Measurements from ENCODE around the gene NOPCHAP1.
"Not testable (repeated sequence)": the region's sequence is repeated elsewhere in the genome, so short reads cannot be mapped to it uniquely, and the experiment has no call there.

The NOPCHAP1 gene

GRCh38 chr12:104986022-104986941, at the start of gene NOPCHAP1:
NOPCHAP1 (plus strand) TSS chr12:104986316; CDS start chr12:104986353, 37 bp downstream.
- DNase-seq (ENCODE audit: low spot score) (peak; percentile 66), FAIRE-seq (peak; percentile 75)

DNA sequence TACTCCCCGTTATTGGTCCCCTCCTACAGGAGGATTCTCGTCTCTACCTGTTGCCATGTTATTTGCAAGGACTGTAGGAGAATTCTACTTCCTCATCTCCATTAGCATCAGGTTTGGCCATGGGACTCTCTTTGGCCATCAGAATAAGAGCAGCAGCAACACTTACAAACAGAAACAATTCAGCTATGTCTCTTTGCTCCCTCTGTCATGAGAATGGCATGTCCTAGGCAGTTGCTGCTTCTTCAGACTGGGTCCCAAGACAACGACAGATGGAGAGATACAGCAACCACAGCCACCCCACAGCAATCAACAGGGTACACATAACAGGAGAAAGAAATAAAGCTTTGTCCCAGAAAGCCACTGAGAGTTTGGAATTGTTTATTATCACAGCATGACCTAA, 47.7 kb upstream of the NOPCHAP1 start:
- FAIRE-seq, result no peak
- no peak for DNase-seq (ENCODE audit: low spot score)

DNA sequence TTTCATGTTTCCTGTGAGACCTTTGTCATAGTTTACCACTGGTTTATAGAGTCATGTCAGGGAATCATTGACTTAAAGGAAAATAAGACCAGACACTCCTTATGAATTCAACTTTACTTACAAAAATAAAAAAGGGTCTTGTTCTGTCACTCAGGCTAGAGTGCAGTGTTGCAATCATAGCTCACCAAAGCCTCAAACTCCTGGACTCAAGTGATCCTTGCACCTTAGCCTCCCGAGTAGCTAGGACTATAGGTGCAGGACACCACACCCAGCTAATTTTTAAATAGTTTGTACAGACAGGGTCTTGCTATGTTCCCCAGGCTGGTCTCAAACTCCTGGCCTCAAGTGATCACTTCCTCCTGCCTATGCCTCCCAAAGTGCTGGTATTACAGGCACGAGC, 47.0 kb upstream of the NOPCHAP1 start:
- DNase-seq (ENCODE audit: low spot score), result no peak
- FAIRE-seq, result no peak

- no peak for FAIRE-seq
- DNase-seq (ENCODE audit: low spot score), result no peak
These were observed 44.7 kb upstream of the NOPCHAP1 start for GRCh38 chr12:104941454-104941853.

DNA sequence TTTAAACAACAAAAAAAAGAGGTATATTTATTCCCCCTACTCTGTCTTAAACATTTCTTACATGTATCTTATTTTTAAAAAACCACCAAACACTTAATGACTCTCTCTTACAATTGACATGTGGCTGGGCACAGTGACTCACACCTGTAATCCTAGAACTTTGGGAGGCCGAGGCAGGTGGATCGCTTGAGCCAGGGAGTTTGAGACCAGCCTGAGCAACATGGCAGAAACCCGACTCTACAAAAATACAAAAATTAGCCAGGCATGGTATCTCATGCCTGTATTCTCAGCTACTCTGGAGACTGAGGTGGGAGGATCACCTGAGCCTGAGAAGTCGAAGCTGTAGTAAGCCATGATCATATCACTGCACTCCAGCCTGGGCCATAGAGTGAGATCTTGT, 44.0 kb upstream of the NOPCHAP1 start:
- FAIRE-seq, result no peak
- DNase-seq (ENCODE audit: low spot score), result no peak

GRCh38 chr12:104943401-104943800, 42.7 kb upstream of the NOPCHAP1 start:
- not testable (repeated sequence) for DNase-seq (ENCODE audit: low spot score); FAIRE-seq

DNA sequence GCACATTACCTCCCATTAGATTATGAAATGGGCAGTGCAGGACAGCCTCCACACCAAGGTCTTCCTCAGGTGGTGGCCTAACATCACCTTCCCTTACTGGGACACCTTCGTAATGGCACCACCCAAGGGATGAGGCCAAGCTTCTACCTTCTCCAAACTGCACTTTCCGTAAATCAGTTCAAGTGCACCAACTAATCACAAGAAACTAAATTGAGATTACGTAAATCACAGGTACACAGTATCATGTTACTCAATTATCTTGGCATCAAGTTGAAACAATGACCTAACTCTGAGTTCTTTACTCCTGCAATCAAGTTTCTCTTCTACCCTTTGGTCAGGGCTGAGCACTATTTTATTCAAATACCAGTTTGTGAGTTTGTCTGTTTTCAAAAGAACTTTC, 41.9 kb upstream of the NOPCHAP1 start:
- DNase-seq (ENCODE audit: low spot score) (no peak), FAIRE-seq (no peak)

GRCh38 chr12:104948716-104949115, 37.4 kb upstream of the NOPCHAP1 start:
- DNase-seq (ENCODE audit: low spot score); FAIRE-seq: not testable (repeated sequence)

DNA sequence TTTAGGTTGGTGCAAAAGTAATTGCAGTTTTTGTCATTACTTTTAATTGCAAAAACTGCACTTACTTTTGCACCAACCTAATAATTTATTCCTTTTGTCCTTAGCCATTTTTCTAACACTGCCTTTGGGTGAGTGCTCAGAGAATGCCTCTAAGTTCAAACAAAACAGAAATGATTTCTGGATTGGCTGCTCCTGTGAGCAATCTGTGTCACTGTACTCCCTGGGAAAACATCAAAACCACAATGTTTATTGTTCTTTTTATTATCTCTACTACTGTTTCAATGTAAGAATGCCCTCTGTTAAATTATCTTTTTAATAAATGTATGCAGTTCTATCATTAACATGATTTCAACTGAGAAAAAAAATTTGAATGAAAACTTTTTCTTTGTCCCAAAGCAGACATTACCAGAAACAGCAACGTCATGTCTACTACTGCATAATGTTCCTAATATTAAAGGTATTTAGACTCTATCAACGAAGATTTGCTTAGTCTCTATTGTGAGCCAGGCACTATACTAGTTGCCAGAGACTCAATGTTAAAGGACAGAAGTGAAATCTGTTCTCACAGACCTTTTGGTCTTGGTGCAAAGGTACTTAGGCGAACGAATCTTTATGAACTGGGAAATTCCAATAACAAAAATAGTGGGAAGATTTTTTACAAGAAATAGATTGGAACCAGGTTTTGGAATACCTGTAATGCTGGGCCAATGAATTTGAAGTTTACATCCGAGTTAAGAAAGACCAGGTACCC, 34.2 kb upstream of the NOPCHAP1 start:
- no peak for DNase-seq (ENCODE audit: low spot score)
- peak; percentile 48 for FAIRE-seq

DNA sequence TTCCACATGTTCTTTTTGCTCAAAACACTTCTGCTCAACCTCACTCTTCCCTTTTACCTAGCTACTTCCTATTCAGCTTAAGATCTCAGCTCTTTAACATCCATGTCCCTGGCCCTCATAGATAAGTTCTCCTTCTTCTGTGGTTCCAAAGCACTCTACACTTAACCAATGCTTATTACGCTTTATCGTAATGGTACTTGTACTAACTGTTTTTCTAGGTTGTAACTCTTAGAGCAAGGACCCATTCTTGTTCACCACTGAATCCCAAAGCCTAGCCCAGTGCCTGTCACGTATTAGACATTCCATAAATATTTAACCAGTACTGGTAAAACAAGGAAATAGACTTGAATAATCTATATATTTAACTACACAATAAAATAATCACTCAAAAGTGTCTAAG, 33.3 kb upstream of the NOPCHAP1 start:
- DNase-seq (ENCODE audit: low spot score) (peak; percentile 21), FAIRE-seq (peak; percentile 82)

GRCh38 chr12:104953323-104953722, 32.8 kb upstream of the NOPCHAP1 start:
- DNase-seq (ENCODE audit: low spot score) (peak; percentile 34), FAIRE-seq (peak; percentile 53)

GRCh38 chr12:104955703-104956102, 30.4 kb upstream of the NOPCHAP1 start:
- FAIRE-seq, result no peak
- DNase-seq (ENCODE audit: low spot score), result no peak

DNA sequence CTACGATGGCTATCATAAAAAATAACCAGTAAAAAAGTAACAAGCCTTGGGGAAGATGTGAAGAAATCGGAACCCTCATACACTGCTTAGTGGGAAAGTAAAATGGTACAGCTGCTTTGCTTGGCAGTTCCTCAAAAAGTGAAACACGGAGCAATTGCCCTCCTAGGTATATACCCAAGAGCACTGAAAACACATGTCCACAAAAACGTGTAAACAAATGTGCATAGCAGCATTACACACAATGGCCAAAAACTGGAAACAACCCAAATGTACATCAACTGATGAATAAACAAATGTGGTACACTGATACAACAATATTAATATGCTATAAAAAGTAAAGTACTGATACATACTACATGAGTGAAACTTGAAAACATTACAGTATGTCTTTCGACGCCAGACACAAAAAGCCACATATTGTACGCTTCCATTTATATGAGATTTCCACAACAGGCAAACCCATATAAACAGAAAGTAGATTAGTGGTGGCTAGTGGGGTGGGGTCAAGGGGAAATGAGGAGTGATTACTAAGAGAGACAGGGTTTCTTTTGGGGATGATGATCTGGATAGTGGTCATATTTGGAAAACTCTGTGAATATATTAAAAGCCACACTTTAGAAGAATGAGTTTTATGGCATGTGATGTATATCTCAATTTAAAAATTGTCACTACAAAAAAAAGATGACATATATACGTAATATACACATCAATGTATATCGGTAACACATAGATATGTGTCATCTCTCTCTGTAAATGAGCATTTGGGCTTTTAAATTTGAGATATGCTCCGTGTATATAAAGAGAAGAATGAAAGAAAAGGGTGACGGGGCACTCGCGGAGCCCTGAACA, 29.0 kb upstream of the NOPCHAP1 start:
- no peak for FAIRE-seq
- no peak for DNase-seq (ENCODE audit: low spot score)

DNA sequence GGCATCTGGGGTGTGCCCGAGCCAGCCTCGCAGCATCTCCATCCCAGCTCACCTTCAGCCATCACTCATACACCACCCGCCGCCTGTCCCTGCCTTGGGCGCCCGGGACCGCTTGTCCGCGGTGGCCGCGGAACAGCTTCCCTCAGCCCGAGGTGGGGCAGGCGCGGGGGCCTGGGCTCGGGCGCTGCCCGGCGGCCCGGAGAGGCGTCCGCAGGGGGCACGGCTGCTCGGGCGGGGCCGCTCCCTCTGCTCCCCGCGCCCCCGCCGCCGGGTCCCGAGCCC, 28.5 kb upstream of the NOPCHAP1 start:
- no peak for FAIRE-seq
- DNase-seq (ENCODE audit: low spot score), result no peak

- no peak for FAIRE-seq
- DNase-seq (ENCODE audit: low spot score), result peak; percentile 92
These were observed 27.9 kb upstream of the NOPCHAP1 start, which contains the start of gene SLC41A2 for GRCh38 chr12:104958001-104958804. SLC41A2 (minus strand) TSS chr12:104958290; CDS start chr12:104928527, 29,763 bp downstream.

DNA sequence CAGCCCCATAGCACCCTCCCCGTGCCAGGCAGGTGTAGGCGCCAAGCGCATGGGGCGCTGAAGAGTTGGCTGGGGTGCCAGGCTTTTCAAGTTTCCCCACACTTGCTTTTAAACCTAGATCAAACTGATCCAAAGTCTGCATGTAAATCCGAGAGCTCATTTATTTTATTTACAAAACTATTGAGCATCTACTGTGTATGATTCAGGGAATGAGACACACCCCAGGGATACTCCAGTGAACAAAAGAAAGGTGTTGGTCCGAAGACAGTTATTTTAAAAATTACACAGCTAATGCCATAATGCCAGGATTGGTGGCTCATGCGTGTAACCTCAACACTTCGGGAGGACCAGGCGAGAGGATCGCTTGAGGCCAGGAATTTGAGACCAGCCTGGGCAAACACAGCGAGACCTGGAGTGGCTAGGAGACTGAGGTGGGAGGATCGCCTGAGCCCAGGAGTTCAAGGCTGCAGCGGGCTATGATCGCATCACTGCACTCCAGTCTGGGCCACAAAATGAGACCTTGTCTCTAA, 27.2 kb upstream of the NOPCHAP1 start:
- DNase-seq (ENCODE audit: low spot score) (peak; percentile 73), FAIRE-seq (no peak)

DNA sequence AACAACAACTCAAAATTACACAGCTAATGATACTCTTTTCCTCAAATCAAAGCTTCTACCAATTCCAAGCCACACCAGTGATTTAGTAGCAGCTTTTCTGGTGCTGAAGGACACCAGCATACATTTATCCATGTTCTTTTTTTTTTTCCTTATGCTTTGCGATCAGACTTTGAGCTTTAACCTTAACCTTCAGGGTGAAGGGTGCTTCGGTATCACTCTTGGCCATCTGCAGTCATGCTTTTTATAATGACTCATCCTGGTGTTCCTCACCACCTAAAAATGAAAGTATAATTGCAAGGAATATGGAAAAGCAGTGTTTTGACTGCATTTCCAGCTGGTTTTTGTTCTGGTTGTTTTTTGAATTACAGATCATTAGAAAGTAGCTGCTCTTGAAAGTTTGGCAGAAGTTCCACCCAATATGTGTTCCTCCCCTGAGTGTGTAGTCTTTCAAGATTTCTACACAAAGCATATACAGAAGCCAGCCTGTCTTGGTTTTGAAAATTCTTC, 26.7 kb upstream of the NOPCHAP1 start:
- FAIRE-seq (peak; percentile 78), DNase-seq (ENCODE audit: low spot score) (peak; percentile 68)

DNA sequence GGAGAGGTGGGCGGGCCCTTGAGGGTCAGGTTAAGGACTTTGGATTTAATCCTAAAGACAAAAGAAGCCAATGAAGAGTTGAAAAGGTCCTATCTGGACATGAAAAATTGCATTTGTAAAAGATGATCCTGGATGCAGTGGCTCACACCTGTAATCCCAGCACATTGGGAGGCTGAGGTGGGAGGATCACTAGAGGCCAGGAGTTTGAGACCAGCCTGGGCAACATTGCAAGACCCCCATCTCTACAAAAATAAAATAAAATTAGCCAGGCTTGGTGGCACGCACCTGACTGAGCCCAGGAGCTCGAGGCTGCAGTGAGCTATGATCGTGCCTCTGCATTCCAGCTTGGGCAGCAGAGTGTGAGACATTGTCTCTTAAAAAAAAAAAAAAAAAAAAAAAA, 25.7 kb upstream of the NOPCHAP1 start:
- FAIRE-seq (no peak), DNase-seq (ENCODE audit: low spot score) (no peak)

- FAIRE-seq (no peak), DNase-seq (ENCODE audit: low spot score) (no peak)
These were observed 22.4 kb upstream of the NOPCHAP1 start for GRCh38 chr12:104963757-104964156.

DNA sequence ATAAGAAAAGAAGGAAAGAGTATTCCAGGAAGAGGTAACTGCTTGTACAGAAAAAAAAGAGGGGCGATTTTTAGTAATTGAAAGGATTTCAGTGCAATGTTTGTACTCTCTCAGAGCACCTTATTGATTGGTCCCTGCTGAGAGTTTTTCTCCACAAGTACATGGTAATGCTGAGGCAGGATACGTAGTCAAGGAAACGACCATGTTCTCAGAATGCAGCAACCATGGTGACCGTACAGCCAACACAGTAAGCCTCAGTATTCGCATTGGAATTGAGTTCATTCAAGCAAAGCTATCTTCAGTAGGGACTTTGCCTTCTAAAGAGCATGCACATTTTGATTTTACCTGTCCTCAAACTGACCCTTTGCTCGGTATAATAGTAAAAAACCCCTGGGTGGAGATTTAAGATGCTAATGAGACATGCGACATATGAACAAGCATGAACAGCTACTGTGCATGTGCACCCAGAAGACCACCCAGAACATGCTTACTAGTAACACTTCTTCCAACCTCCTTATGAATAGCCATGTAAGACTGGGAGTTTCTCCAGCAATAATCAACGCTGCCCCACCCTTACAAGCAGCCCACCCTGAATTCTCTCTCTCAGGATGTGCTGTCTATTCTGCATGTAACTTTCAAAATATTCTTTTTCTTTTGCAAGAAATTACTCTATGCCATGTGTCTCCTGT, 21.8 kb upstream of the NOPCHAP1 start:
- FAIRE-seq (no peak), DNase-seq (ENCODE audit: low spot score) (no peak)
